HepG2 (cell line): ENCODE data around the gene ANKMY2. TPM values are rescaled to one million over a fixed set of nuclear protein-coding genes. Genes with fewer than 3 reads are reported as not detected.

Experiments used
- ATAC-seq: fragments of 200-7000 bp; cut with Tn5 transposase; 3 replicates; pipeline ENCODE4 v1.9.1; 2020; ENCODE audit warnings: mild to moderate bottlenecking, moderate library complexity
- BruUV-seq: library from RNA; stranded (reverse); fragments of 400-500 nt; replicated peaks from 2 replicates; lab custom pipeline; 2021; lab: Mats Ljungman, UMichigan
- CTCF ChIA-PET: fragments of 300-600 bp; formaldehyde crosslinking; extraction: SDS; loops from one replicate; lab custom pipeline; 2021; ENCODE audit warnings: low total read pairs, inconsistent platforms, low intra/inter-chr PET ratio; lab: Yijun Ruan, JAX
- POLR2A ChIA-PET: fragments of 350-600 bp; sonication (Branson Sonifier 250); formaldehyde crosslinking; loops from one replicate; lab custom pipeline; 2020; ENCODE audit warnings: antibody characterized with exemption, inconsistent platforms; lab: Yijun Ruan, JAX
- DNase-seq: peaks from one replicate; pipeline ENCODE4 v3.0.0-alpha.2; 2015; ENCODE audit warnings: low spot score
- FAIRE-seq: peaks from 3 replicates; lab custom pipeline; 2011; peaks lifted over from hg19 to GRCh38; lab: Jason Lieb, UNC
- H2AFZ ChIP-seq: one replicate; pipeline ENCODE4 v1.6.1; 2011; ENCODE audit warnings: low read length, inconsistent platforms
- H3K27ac ChIP-seq: fragments of 300-600 bp; 3 replicates; pipeline ENCODE4 v1.8.0; 2011; ENCODE audit warnings: mixed run types, mild to moderate bottlenecking, mixed read lengths, low read length, inconsistent platforms; ENCODE audit not compliant: insufficient read depth; ENCODE audit errors: extremely low read length
- H3K27me3 ChIP-seq, 2 experiments: fragments of 200-600 bp in 1 of 2; 2 replicates in 1 of 2; 3 replicates in 1 of 2; pipeline versions ENCODE4 v1.6.0 to v1.8.0; 2011; ENCODE audit warnings: low read length in 2 of 2, mild to moderate bottlenecking in 2 of 2, moderate library complexity in 2 of 2, inconsistent platforms in 1 of 2; ENCODE audit not compliant: insufficient read depth in 2 of 2, control insufficient read depth in 1 of 2
- H3K36me3 ChIP-seq, 2 experiments: fragments of 200-600 bp in 1 of 2; replicated peaks in 1 of 2; 2 replicates in 1 of 2; 3 replicates in 1 of 2; pipeline versions ENCODE4 v1.5.1 to v1.8.0; 2011; ENCODE audit warnings: low read length in 2 of 2, inconsistent platforms in 1 of 2; ENCODE audit not compliant: insufficient read depth in 2 of 2, control insufficient read depth in 1 of 2
- H3K4me1 ChIP-seq: 2 replicates; pipeline ENCODE4 v1.5.1; 2012; ENCODE audit warnings: low read length, inconsistent platforms; ENCODE audit not compliant: insufficient read depth
- H3K4me2 ChIP-seq: 2 replicates; pipeline ENCODE4 v1.6.0; 2011; ENCODE audit warnings: low read depth, low read length, inconsistent platforms
- H3K4me3 ChIP-seq, 3 experiments: fragments of 200-600 bp in 1 of 3; sonication (generic), shearing (Covaris generic) in 1 of 3; replicated peaks in 1 of 3; 2 replicates each; pipeline ENCODE4 v1.5.1; 2011 to 2016; ENCODE audit warnings: low read length in 3 of 3, inconsistent platforms in 2 of 3, low read depth in 2 of 3, mild to moderate bottlenecking in 2 of 3, control low read depth in 1 of 3, mixed read lengths in 1 of 3; ENCODE audit not compliant: insufficient read depth in 1 of 3
- H3K79me2 ChIP-seq: one replicate; pipeline ENCODE4 v1.6.1; 2011; ENCODE audit warnings: low read length, inconsistent platforms; ENCODE audit not compliant: insufficient read depth
- H3K9ac ChIP-seq: 2 replicates; pipeline ENCODE4 v1.6.0; 2011; ENCODE audit warnings: mild to moderate bottlenecking, low read depth, low read length, inconsistent platforms; ENCODE audit not compliant: insufficient read depth
- H3K9me3 ChIP-seq: 2 replicates; pipeline ENCODE4 v1.5.1; 2012; ENCODE audit warnings: mild to moderate bottlenecking, low read length
- H4K20me1 ChIP-seq: 2 replicates; pipeline ENCODE4 v1.6.0; 2011; ENCODE audit warnings: inconsistent platforms, mild to moderate bottlenecking, low read length, moderate library complexity; ENCODE audit not compliant: insufficient read depth
- ARID5B ChIP-seq: IDR thresholded peaks from 2 replicates; pipeline ENCODE4 v1.4.0; 2020; ENCODE audit warnings: mild to moderate bottlenecking, missing genetic modification reagents
- FOXA1 ChIP-seq, 2 experiments: fragments of 450-650 bp in 1 of 2; sonication (generic) in 1 of 2; formaldehyde crosslinking in 1 of 2; IDR thresholded peaks; 2 replicates each; pipeline versions ENCODE4 v1.4.0 to v1.6.1; 2016 to 2020; ENCODE audit warnings: missing genetic modification reagents in 1 of 2
- HMGXB3 ChIP-seq: sonication (generic); formaldehyde crosslinking; IDR thresholded peaks from 2 replicates; pipeline ENCODE4 v1.4.0; 2020; ENCODE audit warnings: missing genetic modification reagents, borderline replicate concordance
- KLF15 ChIP-seq: sonication (generic); formaldehyde crosslinking; IDR thresholded peaks from 2 replicates; pipeline ENCODE4 v1.8.1; 2023; ENCODE audit warnings: borderline replicate concordance, mild to moderate bottlenecking, inconsistent platforms, missing genetic modification reagents, mixed read lengths
- NR2F6 ChIP-seq, 2 experiments: IDR thresholded peaks; 2 replicates each; pipeline ENCODE4 v1.6.1; 2016; ENCODE audit warnings: antibody characterized with exemption in 1 of 2, mild to moderate bottlenecking in 1 of 2
- XRCC5 ChIP-seq: fragments of 200-400 bp; formaldehyde crosslinking; optimal IDR thresholded peaks from 2 replicates; pipeline ENCODE3; 2017; ENCODE audit warnings: mild to moderate bottlenecking, low read length
- ZMAT5 ChIP-seq: sonication (generic); formaldehyde crosslinking; IDR thresholded peaks from 2 replicates; pipeline ENCODE4 v1.5.0; 2020; ENCODE audit warnings: mild to moderate bottlenecking, low read depth, missing genetic modification reagents, borderline replicate concordance
- ZNF317 ChIP-seq: sonication (generic); formaldehyde crosslinking; IDR thresholded peaks from 2 replicates; pipeline ENCODE4 v1.5.0; 2020; ENCODE audit warnings: mild to moderate bottlenecking, missing genetic modification reagents
- ZNF644 ChIP-seq: IDR thresholded peaks from 2 replicates; pipeline ENCODE4 v1.6.1; 2016; ENCODE audit warnings: low read depth
- ZNF800 ChIP-seq: sonication (generic); formaldehyde crosslinking; IDR thresholded peaks from 2 replicates; pipeline ENCODE4 v1.4.0; 2020; ENCODE audit warnings: missing genetic modification reagents
- WGBS: methylation state at CpG from one replicate; pipeline ENCODE4 v1.1.6; 2017; ENCODE audit warnings: low lambda C conversion rate; 5-methylcytosine and 5-hydroxymethylcytosine counted together
- in situ Hi-C: cut with HindIII; loops from 2 replicates; pipeline ENCODE4 v1.10.0; 2017; ENCODE audit warnings: low pct_unique_long_range_greater_than_20kb; ENCODE audit not compliant: extremely low pct_ligation_motif_present
- intact Hi-C: fragments of 100-400 bp; cut with micrococcal nuclease; formaldehyde crosslinking; loops from one replicate; pipeline ENCODE4 v1.10.0; 2022; ENCODE audit not compliant: unreplicated experiment
- polyA plus RNA-seq, 8 experiments: library from polyadenylated mRNA; depleted of rRNA in 3 of 8; stranded (reverse) in 7 of 8; unstranded in 1 of 8; fragments of >200 nt; fragmentation: Illumina TruSeq in 4 of 8; extraction: Trizol in 4 of 8; gene quantifications; 2 replicates each; pipeline versions ENCODE4 v1.2.1 to v1.2.3, GENCODE V29; 2011 to 2016; ENCODE audit warnings: low read depth in 4 of 8, missing spikeins in 1 of 8, mixed read lengths in 1 of 8; ENCODE audit not compliant: insufficient read depth in 1 of 8
- total RNA-seq, 5 experiments: library from RNA; depleted of rRNA; stranded (reverse); fragments of >200 nt; fragmentation: Illumina TruSeq; extraction: Trizol; gene quantifications; 2 replicates each; pipeline ENCODE4 v1.2.3, GENCODE V29; 2016; ENCODE audit warnings: low read depth in 1 of 5

The ANKMY2 gene
- total and polyA plus RNA-seq, 2 of the 13 experiments (the other 11 are each of a cell fraction or from before 2014, with no cell fraction given): 12.2 to 21.6 TPM

- TF ChIP-seq ARID5B: peak; percentile 35; the same call in 1 of the 2 replicates
- TF ChIP-seq NR2F6 (IDR thresholded peaks at IDR 0.05): no peak; the same call in 1 of the 2 replicates
- 0 out of 2 replicates have a peak, but pooled peaks have one; percentile 15 for TF ChIP-seq NR2F6 (CRISPR knock-in tag; IDR thresholded peaks at IDR 0.05)
- TF ChIP-seq ZNF317: peak; percentile 41; the same call in 1 of the 2 replicates
- peak; percentile 52; the same call in 1 of the 2 replicates for TF ChIP-seq ZNF644
Measured at GRCh38 chr7:16648551-16648950, 3.0 kb upstream of the ANKMY2 start (continued).

GRCh38 chr7:16647435-16647960, 1.9 kb upstream of the ANKMY2 start:
- Histone ChIP-seq H3K79me2 (peaks cover 81% of the 10 kb centered on the region), H3K36me3 (no peaks in the 10 kb centered on the region; a peak in 1 of 5 replicates), H3K9me3 (no peaks in the 10 kb centered on the region), H3K4me2 (peak overlapping the region; percentile 79), H3K9ac (peak overlapping the region; percentile 82), H3K4me3 (peak overlapping the region; percentile 92 to 97 (median 94); a peak in 5 of 6 replicates), H3K27ac (no peak overlapping the region), H3K4me1 (peaks cover 69% of the 10 kb centered on the region), H2AFZ (no peak overlapping the region), H4K20me1 (peaks cover 26% of the 10 kb centered on the region), H3K27me3 (no peaks in the 10 kb centered on the region; a peak in 1 of 5 replicates)
- ChIA-PET CTCF (no interaction called here), POLR2A (no interaction called here)
- FAIRE-seq: no peak
- WGBS: 48% methylated on average over 2 of the region's 2 CpGs
- no peak for DNase-seq
- no peak for ATAC-seq
- intact Hi-C loops: loop anchor here (2.0 kb wide), 1 partner anchor 13 kb away; no protein-coding TSS in a partner anchor
- BruUV-seq: no TSS peak
- in situ Hi-C loops: no loop called here
- no peak for TF ChIP-seq XRCC5
- no peak for TF ChIP-seq ZNF800
- no peak for TF ChIP-seq KLF15 (CRISPR knock-in tag)
- TF ChIP-seq FOXA1 (IDR thresholded peaks at IDR 0.05): no peak
- no peak for TF ChIP-seq FOXA1 (CRISPR knock-in tag; IDR thresholded peaks at IDR 0.05)
- TF ChIP-seq ZMAT5: no peak
- no peak for TF ChIP-seq HMGXB3 (CRISPR knock-in tag)
